ENCODE data around the gene MC3R.

DNA sequence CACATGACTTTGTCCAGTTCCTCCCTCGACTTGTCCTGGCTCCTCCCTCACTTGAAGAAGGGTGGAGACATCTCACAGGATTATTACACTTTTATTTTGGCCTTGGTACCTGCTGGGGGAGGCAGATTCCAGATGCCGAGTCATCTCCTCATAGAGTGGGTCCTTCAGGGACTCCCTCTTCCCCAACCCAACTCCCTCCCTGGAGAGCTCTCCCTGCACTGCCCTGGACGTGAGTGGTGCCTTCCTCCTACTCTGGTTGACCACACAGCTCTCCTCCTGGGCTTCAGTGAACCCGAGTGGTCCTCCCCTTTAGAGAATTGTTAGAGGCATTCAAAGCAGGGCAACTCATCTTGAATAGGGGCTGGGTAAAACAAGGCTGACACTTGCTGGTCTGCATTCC is 40.9 kb upstream of the MC3R start:
- TF ChIP-seq EZH2phosphoT487 (conservative IDR thresholded peaks at IDR 0.05; ENCODE audit: low read length), result no peak
- TF ChIP-seq, protein P1, sequence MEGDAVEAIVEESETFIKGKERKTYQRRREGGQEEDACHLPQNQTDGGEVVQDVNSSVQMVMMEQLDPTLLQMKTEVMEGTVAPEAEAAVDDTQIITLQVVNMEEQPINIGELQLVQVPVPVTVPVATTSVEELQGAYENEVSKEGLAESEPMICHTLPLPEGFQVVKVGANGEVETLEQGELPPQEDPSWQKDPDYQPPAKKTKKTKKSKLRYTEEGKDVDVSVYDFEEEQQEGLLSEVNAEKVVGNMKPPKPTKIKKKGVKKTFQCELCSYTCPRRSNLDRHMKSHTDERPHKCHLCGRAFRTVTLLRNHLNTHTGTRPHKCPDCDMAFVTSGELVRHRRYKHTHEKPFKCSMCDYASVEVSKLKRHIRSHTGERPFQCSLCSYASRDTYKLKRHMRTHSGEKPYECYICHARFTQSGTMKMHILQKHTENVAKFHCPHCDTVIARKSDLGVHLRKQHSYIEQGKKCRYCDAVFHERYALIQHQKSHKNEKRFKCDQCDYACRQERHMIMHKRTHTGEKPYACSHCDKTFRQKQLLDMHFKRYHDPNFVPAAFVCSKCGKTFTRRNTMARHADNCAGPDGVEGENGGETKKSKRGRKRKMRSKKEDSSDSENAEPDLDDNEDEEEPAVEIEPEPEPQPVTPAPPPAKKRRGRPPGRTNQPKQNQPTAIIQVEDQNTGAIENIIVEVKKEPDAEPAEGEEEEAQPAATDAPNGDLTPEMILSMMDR (IDR thresholded peaks at IDR 0.05; ENCODE audit: insufficient read depth, low read length, poor library complexity, severe bottlenecking), result no peak

Measured in SU-DHL-6 (cell line).